H9 (cell line): ENCODE data around the gene PREX1. TPM values are rescaled to one million over a fixed set of nuclear protein-coding genes. Genes with fewer than 3 reads are reported as not detected.

Experiments used
- DNase-seq: peaks from one replicate; pipeline ENCODE4 v3.0.0-alpha.2; 2017
- H2AFZ ChIP-seq: one replicate; pipeline ENCODE4 v1.6.1; 2013; ENCODE audit warnings: mild to moderate bottlenecking, low read length, control low read depth, moderate library complexity
- H2AK5ac ChIP-seq: 2 replicates; pipeline ENCODE4 v1.6.1; 2013; ENCODE audit warnings: low read length, control low read depth, mixed read lengths; ENCODE audit not compliant: insufficient read length
- H2BK120ac ChIP-seq: one replicate; pipeline ENCODE4 v1.6.1; 2013; ENCODE audit warnings: low read depth, mild to moderate bottlenecking, low read length, control low read depth, inconsistent platforms; ENCODE audit not compliant: poor library complexity, severe bottlenecking
- H2BK12ac ChIP-seq: 2 replicates; pipeline ENCODE4 v1.6.1; 2013; ENCODE audit warnings: low read length, control low read depth, mixed read lengths, low read depth; ENCODE audit not compliant: insufficient read length
- H2BK15ac ChIP-seq: 2 replicates; pipeline ENCODE4 v1.6.1; 2013; ENCODE audit warnings: low read depth, low read length, control low read depth
- H2BK20ac ChIP-seq: one replicate; pipeline ENCODE4 v1.6.1; 2013; ENCODE audit warnings: low read depth, mild to moderate bottlenecking, low read length, control low read depth, inconsistent platforms; ENCODE audit not compliant: poor library complexity, severe bottlenecking
- H2BK5ac ChIP-seq: 2 replicates; pipeline ENCODE4 v1.6.1; 2013; ENCODE audit warnings: low read length, control low read depth, mixed read lengths; ENCODE audit not compliant: insufficient read length
- H3K14ac ChIP-seq: 2 replicates; pipeline ENCODE4 v1.6.1; 2013; ENCODE audit warnings: low read length, control low read depth; ENCODE audit not compliant: insufficient read depth
- H3K18ac ChIP-seq: 2 replicates; pipeline ENCODE4 v1.6.1; 2013; ENCODE audit warnings: low read depth, mild to moderate bottlenecking, mixed read lengths, low read length, control low read depth; ENCODE audit not compliant: insufficient read length
- H3K23ac ChIP-seq: 2 replicates; pipeline ENCODE4 v1.6.1; 2013; ENCODE audit warnings: low read length, control low read depth, mixed read lengths, low read depth; ENCODE audit not compliant: insufficient read length
- H3K23me2 ChIP-seq: 2 replicates; pipeline ENCODE4 v1.6.1; 2013; ENCODE audit warnings: low read depth, mild to moderate bottlenecking, mixed read lengths, low read length, control low read depth; ENCODE audit not compliant: insufficient read length, poor library complexity, severe bottlenecking
- H3K27ac ChIP-seq: 2 replicates; pipeline ENCODE4 v1.5.1; 2013; ENCODE audit warnings: low read length, control low read depth, mixed read lengths, low read depth; ENCODE audit not compliant: insufficient read length
- H3K27me3 ChIP-seq: 2 replicates; pipeline ENCODE4 v1.6.1; 2013; ENCODE audit warnings: low read length, control low read depth, inconsistent platforms; ENCODE audit not compliant: insufficient read depth
- H3K4ac ChIP-seq: 2 replicates; pipeline ENCODE4 v1.6.1; 2013; ENCODE audit warnings: low read depth, mild to moderate bottlenecking, control low read depth, inconsistent platforms, low read length, moderate library complexity
- H3K4me1 ChIP-seq: 2 replicates; pipeline ENCODE4 v1.6.1; 2013; ENCODE audit warnings: low read length, control low read depth, inconsistent platforms; ENCODE audit not compliant: insufficient read depth
- H3K4me2 ChIP-seq: 2 replicates; pipeline ENCODE4 v1.6.1; 2013; ENCODE audit warnings: low read length, control low read depth, mixed read lengths; ENCODE audit not compliant: insufficient read length, insufficient read depth
- H3K56ac ChIP-seq: 2 replicates; pipeline ENCODE4 v1.6.1; 2013; ENCODE audit warnings: low read depth, mild to moderate bottlenecking, mixed read lengths, low read length, control low read depth; ENCODE audit not compliant: insufficient read length
- H3K79me1 ChIP-seq: 2 replicates; pipeline ENCODE4 v1.6.1; 2013; ENCODE audit warnings: low read depth, mild to moderate bottlenecking, moderate library complexity, low read length, control low read depth, inconsistent platforms; ENCODE audit not compliant: insufficient read depth, poor library complexity, severe bottlenecking
- H3K79me2 ChIP-seq: 2 replicates; pipeline ENCODE4 v1.6.1; 2013; ENCODE audit warnings: low read length, control low read depth, inconsistent platforms; ENCODE audit not compliant: insufficient read depth
- H3K9ac ChIP-seq: 2 replicates; pipeline ENCODE4 v1.6.1; 2013; ENCODE audit warnings: low read length, control low read depth, mixed read lengths; ENCODE audit not compliant: insufficient read length; ENCODE audit errors: extremely low read depth
- H3K9me3 ChIP-seq: one replicate; pipeline ENCODE4 v1.6.1; 2013; ENCODE audit warnings: low read depth, low read length, inconsistent platforms; ENCODE audit not compliant: control insufficient read depth
- H3T11ph ChIP-seq: one replicate; pipeline ENCODE4 v1.6.1; 2013; ENCODE audit warnings: mild to moderate bottlenecking, low read length, control low read depth, inconsistent platforms
- H4K20me1 ChIP-seq: one replicate; pipeline ENCODE4 v1.6.1; 2013; ENCODE audit not compliant: control insufficient read depth, insufficient read length, insufficient read depth
- H4K5ac ChIP-seq: 2 replicates; pipeline ENCODE4 v1.6.1; 2013; ENCODE audit warnings: low read depth, mild to moderate bottlenecking, mixed read lengths, low read length, control low read depth; ENCODE audit not compliant: insufficient read length
- H4K8ac ChIP-seq: replicated peaks from 2 replicates; pipeline ENCODE4 v1.6.1; 2013; ENCODE audit warnings: low read length, control low read depth, mixed read lengths, low read depth; ENCODE audit not compliant: insufficient read length
- H4K91ac ChIP-seq: 2 replicates; pipeline ENCODE4 v1.6.1; 2013; ENCODE audit warnings: low read depth, mild to moderate bottlenecking, moderate library complexity, mixed read lengths, low read length, control low read depth; ENCODE audit not compliant: insufficient read length
- H3K27ac Mint-ChIP-seq, 3 experiments: 2 replicates in 2 of 3; 3 replicates in 1 of 3; pipeline ENCODE4 v1.8.0; 2020 to 2021; ENCODE audit warnings: mixed read lengths in 3 of 3, mild to moderate bottlenecking in 1 of 3, moderate library complexity in 1 of 3
- H3K27me3 Mint-ChIP-seq: 2 replicates; pipeline ENCODE4 v1.8.0; 2021; ENCODE audit warnings: low read depth, mild to moderate bottlenecking, moderate library complexity, mixed read lengths
- H3K36me3 Mint-ChIP-seq, 3 experiments: 2 replicates in 2 of 3; 3 replicates in 1 of 3; pipeline ENCODE4 v1.8.0; 2020 to 2021; ENCODE audit warnings: low read depth in 3 of 3, mixed read lengths in 3 of 3; ENCODE audit not compliant: insufficient read depth in 1 of 3
- H3K4me1 Mint-ChIP-seq, 2 experiments: 2 replicates each; pipeline ENCODE4 v1.8.0; 2020; ENCODE audit warnings: mixed read lengths in 2 of 2
- H3K4me3 Mint-ChIP-seq, 2 experiments: 2 replicates in 1 of 2; 3 replicates in 1 of 2; pipeline ENCODE4 v1.8.0; 2020 to 2021; ENCODE audit warnings: mild to moderate bottlenecking in 2 of 2, mixed read lengths in 2 of 2, moderate library complexity in 1 of 2
- H3K9me3 Mint-ChIP-seq, 2 experiments: 2 replicates in 1 of 2; 3 replicates in 1 of 2; pipeline ENCODE4 v1.8.0; 2020; ENCODE audit warnings: mild to moderate bottlenecking in 2 of 2, mixed read lengths in 2 of 2, moderate library complexity in 1 of 2
- WGBS: extraction: QIAGEN DNeasy Blood & Tissue Kit; methylation state at CpG from one replicate; pipeline ENCODE4 v1.1.7; 2013; ENCODE audit warnings: missing lambda C conversion rate, low lambda C conversion rate, mixed read lengths; ENCODE audit not compliant: insufficient read length; ENCODE audit errors: extremely low coverage; 5-methylcytosine and 5-hydroxymethylcytosine counted together
- total RNA-seq: library from RNA; stranded (reverse); gene quantifications from 2 replicates; pipeline ENCODE4 v1.2.1, GENCODE V29; 2021
- TF ChIP-seq, protein P1 (sequence below): fragments of 200-600 bp; sonication (generic); conservative IDR thresholded peaks from 3 replicates; pipeline ENCODE4 v1.8.0; 2021; ENCODE audit warnings: antibody characterized with exemption, mild to moderate bottlenecking

Gene PREX1
- total RNA-seq, 1 experiment from 2014 or later: 6.6 TPM

DNA sequence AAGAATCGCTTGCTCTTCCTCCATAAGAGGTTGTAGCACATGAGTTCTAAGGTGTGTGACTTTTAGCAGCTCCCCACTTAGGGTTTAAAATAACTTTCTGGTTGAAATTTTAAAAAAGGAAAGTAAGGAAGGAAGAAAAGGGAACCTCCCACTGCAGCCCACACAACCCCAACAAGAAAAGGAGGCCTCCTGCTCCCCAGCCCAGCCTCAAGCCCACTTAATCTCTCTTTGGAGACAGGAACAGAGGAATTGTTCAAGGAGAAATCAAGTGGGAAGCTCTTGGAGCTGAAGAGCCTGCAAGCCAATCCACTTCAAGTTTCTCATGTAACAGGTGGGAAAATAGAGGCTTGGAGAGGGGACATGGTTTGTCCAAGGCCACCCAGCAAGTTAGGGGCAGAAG, 39.1 kb upstream of the PREX1 start:
- Histone ChIP-seq H3K9me3 (no peaks in the 10 kb centered on the region), H2AK5ac (no peak overlapping the region), H4K5ac (no peak overlapping the region), H2BK120ac (no peak overlapping the region), H3T11ph (no peak overlapping the region), H3K4me1 (no peaks in the 10 kb centered on the region), H4K8ac (no peak overlapping the region), H3K27me3 (no peaks in the 10 kb centered on the region), H3K9ac (no peak overlapping the region), H2BK5ac (no peak overlapping the region), H3K56ac (no peak overlapping the region), H3K18ac (no peak overlapping the region), H3K23ac (no peak overlapping the region), H3K79me1 (no peaks in the 10 kb centered on the region), H4K91ac (no peak overlapping the region), H3K79me2 (no peaks in the 10 kb centered on the region), H3K4me2 (no peak overlapping the region), H3K14ac (no peak overlapping the region), H2BK12ac (no peak overlapping the region), H3K4ac (no peak overlapping the region), H4K20me1 (no peaks in the 10 kb centered on the region), H3K23me2 (no peaks in the 10 kb centered on the region), H2AFZ (no peak overlapping the region), H2BK20ac (no peak overlapping the region), H3K27ac (no peak overlapping the region), H2BK15ac (no peak overlapping the region)
- Mint-ChIP-seq H3K4me3 (no peak overlapping the region), H3K27ac (peak overlapping the region in 1 of 3 experiments; percentile 86; a peak in 1 of 7 replicates), H3K9me3 (no peaks in the 10 kb centered on the region), H3K36me3 (no peaks in the 10 kb centered on the region), H3K27me3 (peaks cover 15% of the 10 kb centered on the region), H3K4me1 (no peaks in the 10 kb centered on the region)
- no peak for DNase-seq
- TF ChIP-seq, protein P1, sequence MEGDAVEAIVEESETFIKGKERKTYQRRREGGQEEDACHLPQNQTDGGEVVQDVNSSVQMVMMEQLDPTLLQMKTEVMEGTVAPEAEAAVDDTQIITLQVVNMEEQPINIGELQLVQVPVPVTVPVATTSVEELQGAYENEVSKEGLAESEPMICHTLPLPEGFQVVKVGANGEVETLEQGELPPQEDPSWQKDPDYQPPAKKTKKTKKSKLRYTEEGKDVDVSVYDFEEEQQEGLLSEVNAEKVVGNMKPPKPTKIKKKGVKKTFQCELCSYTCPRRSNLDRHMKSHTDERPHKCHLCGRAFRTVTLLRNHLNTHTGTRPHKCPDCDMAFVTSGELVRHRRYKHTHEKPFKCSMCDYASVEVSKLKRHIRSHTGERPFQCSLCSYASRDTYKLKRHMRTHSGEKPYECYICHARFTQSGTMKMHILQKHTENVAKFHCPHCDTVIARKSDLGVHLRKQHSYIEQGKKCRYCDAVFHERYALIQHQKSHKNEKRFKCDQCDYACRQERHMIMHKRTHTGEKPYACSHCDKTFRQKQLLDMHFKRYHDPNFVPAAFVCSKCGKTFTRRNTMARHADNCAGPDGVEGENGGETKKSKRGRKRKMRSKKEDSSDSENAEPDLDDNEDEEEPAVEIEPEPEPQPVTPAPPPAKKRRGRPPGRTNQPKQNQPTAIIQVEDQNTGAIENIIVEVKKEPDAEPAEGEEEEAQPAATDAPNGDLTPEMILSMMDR: no peak
- no CpG with 5 or more reads among the region's 1 CpG for WGBS
